ENCODE results near the gene RGS7. TPM values are rescaled to one million over a fixed set of nuclear protein-coding genes. Genes with fewer than 3 reads are reported as not detected.
"Not testable (repeated sequence)": the region's sequence is repeated elsewhere in the genome, so short reads cannot be mapped to it uniquely, and the experiment has no call there.

RGS7 gene
- total RNA-seq, 1 experiment from 2014 or later: 1.5 TPM

DNA sequence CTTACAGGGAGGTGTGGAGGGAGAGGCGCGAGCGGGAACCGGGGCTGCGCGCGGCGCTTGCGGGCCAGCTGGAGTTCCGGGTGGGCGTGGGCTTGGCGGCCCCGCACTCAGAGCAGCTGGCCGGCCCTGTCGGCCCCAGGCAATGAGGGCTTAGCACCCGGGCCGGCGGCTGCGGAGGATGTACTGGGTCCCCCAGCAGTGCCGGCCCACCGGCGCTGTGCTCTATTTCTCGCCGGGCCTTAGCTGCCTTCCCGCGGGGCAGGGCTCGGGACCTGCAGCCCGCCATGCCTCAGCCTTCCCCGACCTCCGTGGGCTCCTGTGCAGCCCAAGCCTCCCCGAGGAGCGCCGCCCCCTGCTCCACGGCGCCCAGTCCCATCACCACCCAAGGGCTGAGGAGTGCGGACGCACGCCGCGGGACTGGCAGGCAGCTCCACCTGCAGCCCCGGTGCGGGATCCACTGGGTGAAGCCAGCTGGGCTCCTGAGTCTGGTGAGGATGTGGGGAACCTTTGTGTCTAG is 594.5 kb downstream of the RGS7 start:
- not testable (repeated sequence) for H3K4me3 Mint-ChIP-seq; H3K9me3 ChIP-seq (ENCODE audit: control insufficient read depth, low read depth, low read length); H3K36me3 Mint-ChIP-seq (ENCODE audit: insufficient read depth in 1 of 3, low read depth in 3 of 3); H3K56ac ChIP-seq (ENCODE audit: insufficient read length, low read depth, low read length); H4K5ac ChIP-seq (ENCODE audit: insufficient read length, low read depth, low read length); H3K27ac Mint-ChIP-seq; DNase-seq; H3K9ac ChIP-seq (ENCODE audit: extremely low read depth, insufficient read length, low read length); H3K18ac ChIP-seq (ENCODE audit: insufficient read length, low read depth, low read length); H3K79me1 ChIP-seq (ENCODE audit: insufficient read depth, low read depth, low read length, poor library complexity, severe bottlenecking); H3K27me3 ChIP-seq (ENCODE audit: insufficient read depth, low read length); H3K27me3 Mint-ChIP-seq (ENCODE audit: low read depth); H3K4me1 ChIP-seq (ENCODE audit: insufficient read depth, low read length); H3T11ph ChIP-seq (ENCODE audit: low read length); H2BK12ac ChIP-seq (ENCODE audit: insufficient read length, low read depth, low read length); H3K4me2 ChIP-seq (ENCODE audit: insufficient read depth, insufficient read length, low read length); H2BK20ac ChIP-seq (ENCODE audit: low read depth, low read length, poor library complexity, severe bottlenecking); H3K4ac ChIP-seq (ENCODE audit: low read depth, low read length); H3K23me2 ChIP-seq (ENCODE audit: insufficient read length, low read depth, low read length, poor library complexity, severe bottlenecking); H2BK120ac ChIP-seq (ENCODE audit: low read depth, low read length, poor library complexity, severe bottlenecking); H3K9me3 Mint-ChIP-seq; H3K14ac ChIP-seq (ENCODE audit: insufficient read depth, low read length); H2AFZ ChIP-seq (ENCODE audit: low read length); H4K91ac ChIP-seq (ENCODE audit: insufficient read length, low read depth, low read length); H4K8ac ChIP-seq (replicated peaks; ENCODE audit: insufficient read length, low read depth, low read length); H4K20me1 ChIP-seq (ENCODE audit: control insufficient read depth, insufficient read depth, insufficient read length); H3K79me2 ChIP-seq (ENCODE audit: insufficient read depth, low read length); H3K27ac ChIP-seq (ENCODE audit: insufficient read length, low read depth, low read length); H2BK5ac ChIP-seq (ENCODE audit: insufficient read length, low read length); H2AK5ac ChIP-seq (ENCODE audit: insufficient read length, low read length); H3K23ac ChIP-seq (ENCODE audit: insufficient read length, low read depth, low read length); H2BK15ac ChIP-seq (ENCODE audit: low read depth, low read length)
- no CpG with 5 or more reads among the region's 42 CpGs for WGBS (ENCODE audit: extremely low coverage, insufficient read length, low lambda C conversion rate)
- peaks cover 16 to 17% of the 10 kb centered on the region in 2 experiments for H3K4me1 Mint-ChIP-seq

- not testable (repeated sequence) for H4K8ac ChIP-seq (replicated peaks; ENCODE audit: insufficient read length, low read depth, low read length); H2BK5ac ChIP-seq (ENCODE audit: insufficient read length, low read length); H4K5ac ChIP-seq (ENCODE audit: insufficient read length, low read depth, low read length); H3K9ac ChIP-seq (ENCODE audit: extremely low read depth, insufficient read length, low read length); H3K9me3 ChIP-seq (ENCODE audit: control insufficient read depth, low read depth, low read length); H3K18ac ChIP-seq (ENCODE audit: insufficient read length, low read depth, low read length); DNase-seq; H3K27me3 ChIP-seq (ENCODE audit: insufficient read depth, low read length); H3K4me1 ChIP-seq (ENCODE audit: insufficient read depth, low read length); H3K79me1 ChIP-seq (ENCODE audit: insufficient read depth, low read depth, low read length, poor library complexity, severe bottlenecking); H4K20me1 ChIP-seq (ENCODE audit: control insufficient read depth, insufficient read depth, insufficient read length); H3K9me3 Mint-ChIP-seq; H4K91ac ChIP-seq (ENCODE audit: insufficient read length, low read depth, low read length); H2AK5ac ChIP-seq (ENCODE audit: insufficient read length, low read length); H2BK120ac ChIP-seq (ENCODE audit: low read depth, low read length, poor library complexity, severe bottlenecking); H2BK20ac ChIP-seq (ENCODE audit: low read depth, low read length, poor library complexity, severe bottlenecking); H3K36me3 Mint-ChIP-seq (ENCODE audit: insufficient read depth in 1 of 3, low read depth in 3 of 3); H3K56ac ChIP-seq (ENCODE audit: insufficient read length, low read depth, low read length); H3K4ac ChIP-seq (ENCODE audit: low read depth, low read length); H3K14ac ChIP-seq (ENCODE audit: insufficient read depth, low read length); H2AFZ ChIP-seq (ENCODE audit: low read length); H3T11ph ChIP-seq (ENCODE audit: low read length); H3K23ac ChIP-seq (ENCODE audit: insufficient read length, low read depth, low read length); H3K79me2 ChIP-seq (ENCODE audit: insufficient read depth, low read length); H3K27ac ChIP-seq (ENCODE audit: insufficient read length, low read depth, low read length); H3K23me2 ChIP-seq (ENCODE audit: insufficient read length, low read depth, low read length, poor library complexity, severe bottlenecking); H2BK15ac ChIP-seq (ENCODE audit: low read depth, low read length); H3K4me2 ChIP-seq (ENCODE audit: insufficient read depth, insufficient read length, low read length); H3K4me3 Mint-ChIP-seq; H3K27me3 Mint-ChIP-seq (ENCODE audit: low read depth); H2BK12ac ChIP-seq (ENCODE audit: insufficient read length, low read depth, low read length)
- no CpG with 5 or more reads among the region's 6 CpGs for WGBS (ENCODE audit: extremely low coverage, insufficient read length, low lambda C conversion rate)
- H3K27ac Mint-ChIP-seq: peak overlapping the region; percentile 58 to 90 (median 75); a peak in 6 of 7 replicates
- peaks cover 16 to 17% of the 10 kb centered on the region in 2 experiments for H3K4me1 Mint-ChIP-seq
These were observed 598.2 kb downstream of the RGS7 start for GRCh38 chr1:240758777-240759176.
